ENCODE results near the gene ANKRD39. TPM values are rescaled to one million over a fixed set of nuclear protein-coding genes. Genes with fewer than 3 reads are reported as not detected.

The ANKRD39 gene
- total and polyA plus RNA-seq, 2 experiments from 2014 or later: 17.5 to 32.0 TPM

- H3K4me1 ChIP-seq (ENCODE audit: insufficient read depth): no peaks in the 10 kb centered on the region
- no peak overlapping the region for H3K4me3 Mint-ChIP-seq
- H3K36me3 ChIP-seq (ENCODE audit: insufficient read depth): no peaks in the 10 kb centered on the region
- no peaks in the 10 kb centered on the region for H3K4me1 Mint-ChIP-seq
- H3K4me3 ChIP-seq: no peak overlapping the region
- H3K27me3 ChIP-seq (ENCODE audit: insufficient read depth): no peaks in the 10 kb centered on the region
- H3K27ac Mint-ChIP-seq: no peak overlapping the region
- ATAC-seq: peak; percentile 56
- no peaks in the 10 kb centered on the region for H3K79me2 ChIP-seq (replicated peaks; ENCODE audit: insufficient read depth)
- H3K9me3 Mint-ChIP-seq: no peaks in the 10 kb centered on the region
- no peaks in the 10 kb centered on the region; the same call in 1 of the 2 replicates for H3F3A ChIP-seq (replicated peaks; ENCODE audit: low read depth)
- no peaks in the 10 kb centered on the region for H3K9me2 ChIP-seq (ENCODE audit: insufficient read depth)
- no peak for DNase-seq (ENCODE audit: low spot score)
- peaks cover 5% of the 10 kb centered on the region for H3K27me3 Mint-ChIP-seq (ENCODE audit: insufficient read depth, low read depth, poor library complexity)
- H3K36me3 Mint-ChIP-seq (ENCODE audit: low read depth): peaks cover 3% of the 10 kb centered on the region; the same call in 1 of the 3 replicates
- no peak overlapping the region for H2AFZ ChIP-seq
- H3K27ac ChIP-seq (ENCODE audit: low read depth): no peak overlapping the region
- TF ChIP-seq REST (IDR thresholded peaks at IDR 0.05; ENCODE audit: unreplicated experiment): no peak
- TF ChIP-seq, protein P1, sequence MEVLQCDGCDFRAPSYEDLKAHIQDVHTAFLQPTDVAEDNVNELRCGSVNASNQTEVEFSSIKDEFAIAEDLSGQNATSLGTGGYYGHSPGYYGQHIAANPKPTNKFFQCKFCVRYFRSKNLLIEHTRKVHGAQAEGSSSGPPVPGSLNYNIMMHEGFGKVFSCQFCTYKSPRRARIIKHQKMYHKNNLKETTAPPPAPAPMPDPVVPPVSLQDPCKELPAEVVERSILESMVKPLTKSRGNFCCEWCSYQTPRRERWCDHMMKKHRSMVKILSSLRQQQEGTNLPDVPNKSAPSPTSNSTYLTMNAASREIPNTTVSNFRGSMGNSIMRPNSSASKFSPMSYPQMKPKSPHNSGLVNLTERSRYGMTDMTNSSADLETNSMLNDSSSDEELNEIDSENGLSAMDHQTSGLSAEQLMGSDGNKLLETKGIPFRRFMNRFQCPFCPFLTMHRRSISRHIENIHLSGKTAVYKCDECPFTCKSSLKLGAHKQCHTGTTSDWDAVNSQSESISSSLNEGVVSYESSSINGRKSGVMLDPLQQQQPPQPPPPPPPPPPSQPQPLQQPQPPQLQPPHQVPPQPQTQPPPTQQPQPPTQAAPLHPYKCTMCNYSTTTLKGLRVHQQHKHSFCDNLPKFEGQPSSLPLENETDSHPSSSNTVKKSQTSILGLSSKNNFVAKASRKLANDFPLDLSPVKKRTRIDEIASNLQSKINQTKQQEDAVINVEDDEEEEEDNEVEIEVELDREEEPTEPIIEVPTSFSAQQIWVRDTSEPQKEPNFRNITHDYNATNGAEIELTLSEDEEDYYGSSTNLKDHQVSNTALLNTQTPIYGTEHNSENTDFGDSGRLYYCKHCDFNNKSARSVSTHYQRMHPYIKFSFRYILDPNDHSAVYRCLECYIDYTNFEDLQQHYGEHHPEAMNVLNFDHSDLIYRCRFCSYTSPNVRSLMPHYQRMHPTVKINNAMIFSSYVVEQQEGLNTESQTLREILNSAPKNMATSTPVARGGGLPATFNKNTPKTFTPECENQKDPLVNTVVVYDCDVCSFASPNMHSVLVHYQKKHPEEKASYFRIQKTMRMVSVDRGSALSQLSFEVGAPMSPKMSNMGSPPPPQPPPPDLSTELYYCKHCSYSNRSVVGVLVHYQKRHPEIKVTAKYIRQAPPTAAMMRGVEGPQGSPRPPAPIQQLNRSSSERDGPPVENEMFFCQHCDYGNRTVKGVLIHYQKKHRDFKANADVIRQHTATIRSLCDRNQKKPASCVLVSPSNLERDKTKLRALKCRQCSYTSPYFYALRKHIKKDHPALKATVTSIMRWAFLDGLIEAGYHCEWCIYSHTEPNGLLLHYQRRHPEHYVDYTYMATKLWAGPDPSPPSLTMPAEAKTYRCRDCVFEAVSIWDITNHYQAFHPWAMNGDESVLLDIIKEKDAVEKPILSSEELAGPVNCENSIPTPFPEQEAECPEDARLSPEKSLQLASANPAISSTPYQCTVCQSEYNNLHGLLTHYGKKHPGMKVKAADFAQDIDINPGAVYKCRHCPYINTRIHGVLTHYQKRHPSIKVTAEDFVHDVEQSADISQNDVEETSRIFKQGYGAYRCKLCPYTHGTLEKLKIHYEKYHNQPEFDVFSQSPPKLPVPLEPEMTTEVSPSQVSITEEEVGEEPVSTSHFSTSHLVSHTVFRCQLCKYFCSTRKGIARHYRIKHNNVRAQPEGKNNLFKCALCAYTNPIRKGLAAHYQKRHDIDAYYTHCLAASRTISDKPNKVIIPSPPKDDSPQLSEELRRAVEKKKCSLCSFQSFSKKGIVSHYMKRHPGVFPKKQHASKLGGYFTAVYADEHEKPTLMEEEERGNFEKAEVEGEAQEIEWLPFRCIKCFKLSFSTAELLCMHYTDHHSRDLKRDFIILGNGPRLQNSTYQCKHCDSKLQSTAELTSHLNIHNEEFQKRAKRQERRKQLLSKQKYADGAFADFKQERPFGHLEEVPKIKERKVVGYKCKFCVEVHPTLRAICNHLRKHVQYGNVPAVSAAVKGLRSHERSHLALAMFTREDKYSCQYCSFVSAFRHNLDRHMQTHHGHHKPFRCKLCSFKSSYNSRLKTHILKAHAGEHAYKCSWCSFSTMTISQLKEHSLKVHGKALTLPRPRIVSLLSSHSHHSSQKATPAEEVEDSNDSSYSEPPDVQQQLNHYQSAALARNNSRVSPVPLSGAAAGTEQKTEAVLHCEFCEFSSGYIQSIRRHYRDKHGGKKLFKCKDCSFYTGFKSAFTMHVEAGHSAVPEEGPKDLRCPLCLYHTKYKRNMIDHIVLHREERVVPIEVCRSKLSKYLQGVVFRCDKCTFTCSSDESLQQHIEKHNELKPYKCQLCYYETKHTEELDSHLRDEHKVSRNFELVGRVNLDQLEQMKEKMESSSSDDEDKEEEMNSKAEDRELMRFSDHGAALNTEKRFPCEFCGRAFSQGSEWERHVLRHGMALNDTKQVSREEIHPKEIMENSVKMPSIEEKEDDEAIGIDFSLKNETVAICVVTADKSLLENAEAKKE (CRISPR knock-in tag; IDR thresholded peaks at IDR 0.05): no peak
- no peak for TF ChIP-seq ZNF114 (CRISPR knock-in tag; IDR thresholded peaks at IDR 0.05)
- TF ChIP-seq, protein P2, sequence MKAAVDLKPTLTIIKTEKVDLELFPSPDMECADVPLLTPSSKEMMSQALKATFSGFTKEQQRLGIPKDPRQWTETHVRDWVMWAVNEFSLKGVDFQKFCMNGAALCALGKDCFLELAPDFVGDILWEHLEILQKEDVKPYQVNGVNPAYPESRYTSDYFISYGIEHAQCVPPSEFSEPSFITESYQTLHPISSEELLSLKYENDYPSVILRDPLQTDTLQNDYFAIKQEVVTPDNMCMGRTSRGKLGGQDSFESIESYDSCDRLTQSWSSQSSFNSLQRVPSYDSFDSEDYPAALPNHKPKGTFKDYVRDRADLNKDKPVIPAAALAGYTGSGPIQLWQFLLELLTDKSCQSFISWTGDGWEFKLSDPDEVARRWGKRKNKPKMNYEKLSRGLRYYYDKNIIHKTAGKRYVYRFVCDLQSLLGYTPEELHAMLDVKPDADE (IDR thresholded peaks at IDR 0.05): no peak
- no peak for TF ChIP-seq POLR2AphosphoS5 (IDR thresholded peaks at IDR 0.05; ENCODE audit: low read depth)
- TF ChIP-seq CREB1 (CRISPR knock-in tag; IDR thresholded peaks at IDR 0.05; ENCODE audit: low read depth): no peak
- no peak for TF ChIP-seq NANOG (IDR thresholded peaks at IDR 0.05; ENCODE audit: borderline replicate concordance)
- TF ChIP-seq, protein P3, sequence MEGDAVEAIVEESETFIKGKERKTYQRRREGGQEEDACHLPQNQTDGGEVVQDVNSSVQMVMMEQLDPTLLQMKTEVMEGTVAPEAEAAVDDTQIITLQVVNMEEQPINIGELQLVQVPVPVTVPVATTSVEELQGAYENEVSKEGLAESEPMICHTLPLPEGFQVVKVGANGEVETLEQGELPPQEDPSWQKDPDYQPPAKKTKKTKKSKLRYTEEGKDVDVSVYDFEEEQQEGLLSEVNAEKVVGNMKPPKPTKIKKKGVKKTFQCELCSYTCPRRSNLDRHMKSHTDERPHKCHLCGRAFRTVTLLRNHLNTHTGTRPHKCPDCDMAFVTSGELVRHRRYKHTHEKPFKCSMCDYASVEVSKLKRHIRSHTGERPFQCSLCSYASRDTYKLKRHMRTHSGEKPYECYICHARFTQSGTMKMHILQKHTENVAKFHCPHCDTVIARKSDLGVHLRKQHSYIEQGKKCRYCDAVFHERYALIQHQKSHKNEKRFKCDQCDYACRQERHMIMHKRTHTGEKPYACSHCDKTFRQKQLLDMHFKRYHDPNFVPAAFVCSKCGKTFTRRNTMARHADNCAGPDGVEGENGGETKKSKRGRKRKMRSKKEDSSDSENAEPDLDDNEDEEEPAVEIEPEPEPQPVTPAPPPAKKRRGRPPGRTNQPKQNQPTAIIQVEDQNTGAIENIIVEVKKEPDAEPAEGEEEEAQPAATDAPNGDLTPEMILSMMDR (conservative IDR thresholded peaks at IDR 0.05; ENCODE audit: low read depth in 2 of 2): no peak
- TF ChIP-seq EZH2 (IDR thresholded peaks at IDR 0.05; ENCODE audit: low read depth, unreplicated experiment): no peak
- TF ChIP-seq ZNF331 (CRISPR knock-in tag; IDR thresholded peaks at IDR 0.05; ENCODE audit: low read depth): no peak
- TF ChIP-seq JUNB (IDR thresholded peaks at IDR 0.05; ENCODE audit: unreplicated experiment): no peak
- no peaks in the 10 kb centered on the region for H4K20me1 ChIP-seq (replicated peaks; ENCODE audit: insufficient read depth)
- H3K4me2 ChIP-seq: no peak overlapping the region
These were observed 57.5 kb downstream of the ANKRD39 start for GRCh38 chr2:96800061-96801004.

Measured in GM23338 (cell line).